Stimulated activated CD8-positive, alpha-beta memory T cell treated with anti-CD3 and anti-CD28 coated beads, Interleukin-4, amount 100 ng/mL, for 24 hours (primary cell): ENCODE measurements around the gene TOX2.

Experiments
- DNase-seq: peaks from one replicate; pipeline ENCODE4 v3.0.0-alpha.2; 2020; ENCODE audit warnings: low read depth

TOX2 gene

GRCh38 chr20:44102582-44102981 lies 187.9 kb downstream of the TOX2 start:
- no peak for DNase-seq

DNA sequence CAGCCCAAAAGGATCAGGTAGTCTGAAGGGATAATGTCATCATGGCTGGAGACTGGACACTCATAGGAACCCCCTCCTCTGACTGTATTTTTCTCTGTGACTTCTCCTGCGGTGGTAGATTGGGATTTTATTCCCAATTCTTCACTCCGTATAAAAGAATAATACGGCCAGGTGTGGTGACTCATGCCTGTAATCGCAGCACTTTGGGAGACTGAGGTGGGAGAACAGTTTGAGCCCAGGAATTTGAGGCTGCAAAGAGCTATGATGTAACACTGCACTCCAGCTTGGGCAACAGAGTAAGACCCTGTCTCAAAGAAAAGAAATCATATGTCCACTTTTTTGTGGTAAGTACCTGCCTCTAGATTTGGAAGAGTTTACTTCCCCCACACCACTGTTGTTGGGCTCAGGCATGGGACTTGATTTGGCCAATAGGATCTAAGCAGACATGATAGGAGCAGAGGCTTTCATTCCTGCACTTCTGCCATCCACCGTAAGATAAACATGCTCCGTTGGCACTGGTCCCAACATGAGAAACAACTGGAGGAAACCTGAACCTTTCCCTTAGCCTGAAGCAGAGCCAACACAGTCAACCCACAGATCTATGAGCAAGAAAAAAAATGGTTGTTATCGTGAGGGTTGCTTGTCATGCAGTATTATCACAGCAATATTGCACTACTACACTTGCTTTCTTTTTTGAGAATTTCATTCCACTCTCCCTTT lies 190.3 kb downstream of the TOX2 start:
- no peak for DNase-seq

DNA sequence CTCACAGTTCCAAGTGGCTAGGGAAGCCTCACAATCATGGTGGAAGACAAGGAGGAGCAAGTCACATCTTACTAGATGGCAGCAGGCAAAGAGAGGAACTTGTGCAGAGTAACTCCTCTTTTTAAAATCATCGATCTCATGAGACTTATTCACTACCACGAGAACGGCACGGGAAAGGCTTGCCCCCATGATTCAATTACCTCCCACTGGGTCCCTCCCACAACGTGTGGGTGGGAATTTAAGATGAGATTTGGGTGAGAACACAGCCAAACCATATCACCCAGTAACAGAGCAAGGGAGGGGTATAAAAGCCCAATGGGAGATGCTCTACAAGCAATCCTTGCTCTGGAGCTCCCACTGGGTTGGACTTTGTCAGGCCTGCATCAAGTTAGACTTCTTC lies 192.0 kb downstream of the TOX2 start:
- DNase-seq, result no peak

GRCh38 chr20:44109951-44110361 lies 195.3 kb downstream of the TOX2 start:
- DNase-seq, result no peak

DNA sequence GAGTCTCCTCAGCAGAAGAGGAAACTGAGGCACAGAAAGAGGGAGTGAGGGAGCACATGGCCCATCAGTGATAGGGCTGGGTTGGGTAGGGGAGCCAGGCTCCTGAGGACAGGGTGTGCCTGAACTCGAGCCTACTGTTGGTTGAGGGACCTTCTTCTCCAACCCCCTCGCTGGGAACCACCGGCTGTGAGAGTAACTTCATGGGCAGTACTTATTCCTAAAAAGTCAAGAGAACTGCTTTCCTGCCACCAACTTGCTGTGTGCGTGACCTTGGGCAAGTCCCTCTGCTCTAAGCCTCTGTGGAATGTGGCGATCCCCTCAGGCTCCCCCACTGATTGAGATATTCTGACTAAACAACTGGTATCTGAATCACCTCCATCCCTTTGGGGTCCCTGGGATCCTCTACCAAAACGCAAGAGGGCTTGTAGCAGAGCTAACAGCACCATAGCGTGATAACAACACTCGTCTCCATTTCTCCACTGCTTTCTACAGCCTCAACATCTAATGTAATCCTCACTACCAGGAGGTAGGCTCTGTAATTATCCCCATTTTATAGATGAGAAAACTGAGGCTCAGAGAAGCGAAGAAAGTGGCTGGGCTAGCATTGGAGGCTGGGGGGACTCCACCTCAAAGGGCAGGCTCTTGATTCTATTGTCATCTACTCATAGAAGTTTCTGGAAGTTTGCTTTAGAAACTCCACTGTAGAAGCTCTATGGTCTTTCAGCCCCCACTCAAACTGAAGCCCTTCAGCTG lies 196.3 kb downstream of the TOX2 start:
- DNase-seq, result no peak

DNA sequence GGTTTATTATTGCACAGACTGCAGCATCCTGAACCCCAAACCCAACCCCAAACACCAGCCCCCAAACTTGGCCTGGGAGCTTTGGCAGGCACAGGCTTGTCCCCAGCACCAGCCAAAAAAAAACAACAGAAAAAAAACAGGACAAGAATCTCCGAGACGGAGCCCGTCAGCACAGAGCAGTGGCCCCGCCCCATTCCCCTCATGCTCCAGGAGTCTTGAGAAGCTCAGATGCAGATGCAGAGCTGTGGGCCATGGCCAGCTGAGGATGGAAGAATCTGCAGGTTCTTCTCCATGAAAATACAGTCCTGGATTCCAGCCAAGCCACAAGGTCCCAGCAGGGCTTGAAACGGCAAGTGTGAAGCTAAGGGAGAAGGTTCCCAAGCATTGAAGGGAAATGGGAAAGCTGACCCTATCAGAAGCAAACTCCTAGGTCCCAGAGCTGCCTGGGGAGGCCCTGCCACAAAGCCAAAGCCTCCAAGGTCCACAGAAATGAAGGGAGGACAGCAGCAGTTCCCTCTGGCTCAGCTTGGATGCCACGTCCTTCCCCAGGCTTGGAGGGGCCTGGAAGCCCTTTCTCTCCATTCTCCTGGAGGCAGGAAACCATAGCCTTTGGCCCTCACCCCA lies 197.2 kb downstream of the TOX2 start:
- no peak for DNase-seq

DNA sequence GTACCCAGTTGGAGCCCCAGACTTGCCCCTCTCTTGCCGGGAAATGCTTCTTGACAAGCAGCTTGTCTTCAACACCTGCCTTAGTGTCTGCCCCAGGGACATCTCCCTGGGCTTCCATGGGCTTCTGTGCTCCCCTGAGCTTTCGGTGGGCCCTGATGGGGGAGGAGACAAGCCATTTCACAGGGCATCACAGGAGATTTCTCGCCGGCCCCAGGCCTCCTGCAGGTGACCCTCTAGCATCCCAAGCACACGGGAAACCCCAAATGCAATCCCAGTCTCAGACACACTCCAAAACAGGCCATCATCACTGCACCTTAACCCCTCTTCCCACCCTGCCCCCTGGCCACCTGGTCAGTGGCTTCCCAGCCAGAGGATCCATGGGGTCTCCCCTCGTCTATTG lies 197.8 kb downstream of the TOX2 start:
- DNase-seq, result no peak

- DNase-seq, result no peak
These were observed 198.4 kb downstream of the TOX2 start for GRCh38 chr20:44112889-44113617.

GRCh38 chr20:44113618-44114376 lies 199.1 kb downstream of the TOX2 start:
- DNase-seq, result no peak

DNA sequence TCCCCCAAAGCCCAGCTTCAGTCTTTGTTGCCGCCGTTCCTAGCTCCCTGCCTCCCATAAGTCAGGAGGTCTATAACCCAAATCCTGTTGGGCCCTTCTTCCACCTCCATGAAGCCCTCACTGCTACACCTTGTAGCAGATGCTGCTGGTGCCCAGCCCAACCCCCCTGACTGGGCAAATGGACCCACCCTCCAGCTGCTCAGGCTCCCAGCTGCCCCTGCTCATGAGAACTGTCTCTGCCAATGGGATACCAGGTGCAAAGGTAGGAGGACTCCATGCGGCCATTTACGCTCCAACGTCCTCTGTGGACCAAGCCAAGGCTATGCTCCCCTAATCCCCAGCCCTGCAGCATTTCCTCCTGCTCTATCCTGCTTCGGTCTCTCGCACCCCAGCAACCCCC lies 200.5 kb downstream of the TOX2 start:
- no peak for DNase-seq

- no peak for DNase-seq
These were observed 201.4 kb downstream of the TOX2 start for GRCh38 chr20:44115762-44116644.

DNA sequence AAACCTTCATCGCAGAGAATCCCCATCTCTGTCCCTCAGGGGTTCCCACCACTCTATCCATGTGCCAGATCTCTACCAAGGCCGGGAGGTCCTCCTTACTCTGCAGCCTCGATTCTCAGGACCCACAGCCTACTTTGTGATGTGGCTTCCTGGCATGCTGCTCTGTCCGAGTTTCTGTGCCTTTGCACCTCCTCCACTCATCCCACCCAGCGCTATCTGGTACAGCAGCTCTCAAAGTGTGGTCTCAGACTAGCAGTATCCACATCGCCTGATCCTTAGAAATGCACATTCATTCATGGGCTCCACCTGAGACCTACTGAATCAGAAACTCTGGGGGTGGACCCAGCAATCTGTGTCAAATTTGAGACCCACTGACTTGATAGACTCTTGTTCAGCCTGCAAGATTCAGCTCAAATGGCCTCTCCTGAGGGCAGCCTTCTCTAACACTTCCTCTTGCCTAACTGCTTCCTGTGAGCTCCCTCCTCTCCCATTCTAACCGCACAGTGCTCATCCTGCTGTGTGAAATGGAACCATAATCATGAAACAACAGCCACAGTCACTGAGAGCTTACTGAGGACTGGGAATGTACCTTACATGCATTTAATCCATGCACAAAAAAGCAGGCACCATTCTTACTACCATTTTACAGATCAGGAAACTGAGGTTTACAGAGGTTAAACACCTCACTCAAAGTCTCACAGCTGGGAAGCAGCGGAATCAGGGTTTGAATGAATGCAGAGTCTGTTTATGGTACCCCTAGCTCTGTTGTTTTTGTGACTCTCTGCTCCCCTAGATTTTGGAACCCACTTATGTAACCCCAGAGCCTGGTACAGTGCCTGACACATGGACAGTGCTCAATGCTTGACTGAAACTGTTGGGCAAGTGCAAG lies 202.9 kb downstream of the TOX2 start:
- DNase-seq, result no peak

- DNase-seq, result no peak
These were observed 203.8 kb downstream of the TOX2 start for GRCh38 chr20:44118185-44119033.
